GM21717 (cell line): ENCODE data around the gene SLC25A52.
"Not testable (repeated sequence)": the region's sequence is repeated elsewhere in the genome, so short reads cannot be mapped to it uniquely, and the experiment has no call there.

Source experiments
- ATAC-seq: cut with Tn5 transposase; IDR thresholded peaks from one replicate; pipeline ENCODE4 v1.9.1; 2021; ENCODE audit warnings: mild to moderate bottlenecking, moderate library complexity; ENCODE audit not compliant: unreplicated experiment

The SLC25A52 gene, protein sequence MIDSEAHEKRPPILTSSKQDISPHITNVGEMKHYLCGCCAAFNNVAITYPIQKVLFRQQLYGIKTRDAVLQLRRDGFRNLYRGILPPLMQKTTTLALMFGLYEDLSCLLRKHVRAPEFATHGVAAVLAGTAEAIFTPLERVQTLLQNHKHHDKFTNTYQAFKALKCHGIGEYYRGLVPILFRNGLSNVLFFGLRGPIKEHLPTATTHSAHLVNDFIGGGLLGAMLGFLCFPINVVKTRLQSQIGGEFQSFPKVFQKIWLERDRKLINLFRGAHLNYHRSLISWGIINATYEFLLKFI

DNA sequence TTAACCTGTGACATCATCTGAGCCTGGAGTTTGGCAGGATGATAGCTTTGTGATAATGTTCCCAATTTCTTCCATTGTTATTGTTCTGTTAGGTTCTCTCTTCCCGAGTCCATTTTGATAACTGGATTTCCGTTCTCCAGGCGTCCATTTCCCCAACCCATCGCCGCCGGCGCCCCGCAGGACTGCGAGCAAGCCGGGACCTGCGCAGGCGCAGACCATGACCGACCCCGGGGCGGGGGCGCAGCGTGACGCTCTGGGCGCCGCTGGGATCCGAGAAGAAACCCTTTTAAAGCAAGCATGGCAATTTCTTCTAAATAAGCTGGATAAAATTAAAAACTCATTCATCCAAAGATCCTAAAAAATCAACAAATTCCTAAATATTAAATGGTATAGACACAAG is at the start of gene SLC25A52:
SLC25A52 (minus strand) TSS at position 186 of the 400 bp plus-strand sequence. CDS start 219 bp downstream, outside the sequence.
- no peak for ATAC-seq

DNA sequence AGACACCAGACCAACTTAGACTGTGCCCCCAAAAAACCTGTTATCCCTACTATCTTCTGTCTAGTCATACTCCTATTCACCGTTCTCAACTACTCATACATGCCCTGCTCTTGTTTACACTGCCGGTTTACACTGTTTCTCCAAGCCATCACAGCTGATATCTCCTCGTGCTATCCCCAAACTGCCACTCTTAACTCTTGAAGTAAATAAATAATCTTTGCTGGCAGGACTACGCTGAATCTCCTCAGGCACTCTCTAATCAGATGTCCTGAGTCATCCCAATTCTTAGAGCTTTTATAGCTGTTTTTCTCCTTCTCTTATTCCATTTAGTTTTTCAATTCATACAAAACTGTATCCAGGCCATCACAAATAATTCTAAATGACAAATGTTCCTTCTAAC is 48.4 kb upstream of the SLC25A52 start:
- not testable (repeated sequence) for ATAC-seq

DNA sequence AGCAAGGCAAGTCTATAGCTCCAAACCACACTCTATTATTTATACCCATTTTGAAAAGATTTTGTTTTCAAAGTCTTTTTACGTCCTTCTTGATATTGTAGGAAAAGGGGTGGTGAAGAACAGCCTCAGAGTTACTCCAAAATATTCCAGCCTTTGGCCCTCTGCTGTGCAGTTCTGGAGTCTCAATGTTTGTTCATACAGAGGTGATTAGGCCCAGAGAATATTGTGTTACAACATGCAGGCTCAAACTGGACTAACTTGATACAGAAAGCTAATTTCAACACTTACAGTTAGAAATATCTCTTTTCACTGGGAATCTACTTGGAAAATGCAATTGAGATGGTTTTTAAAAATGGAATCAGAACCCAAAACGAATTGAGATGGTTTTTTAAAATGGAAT is 40.4 kb upstream of the SLC25A52 start:
- no peak for ATAC-seq

DNA sequence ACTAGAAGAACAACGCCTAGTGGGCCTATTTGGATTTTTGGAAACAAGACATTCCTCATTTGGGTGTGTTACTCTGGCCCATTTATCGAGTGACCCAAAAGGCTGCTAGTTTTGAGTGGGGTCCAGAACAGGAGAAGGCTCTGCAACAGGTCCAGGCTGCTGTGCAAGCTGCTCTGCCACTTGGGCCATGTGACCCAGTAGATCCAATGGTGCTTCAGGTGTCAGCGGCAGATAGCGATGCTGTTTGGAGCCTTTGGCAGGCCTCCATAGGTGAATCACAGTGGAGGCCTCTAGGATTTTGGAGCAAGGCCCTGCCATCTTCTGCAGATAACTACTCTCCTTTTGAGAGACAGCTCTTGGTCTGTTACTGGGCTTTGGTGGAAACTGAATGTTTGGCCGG is 38.6 kb upstream of the SLC25A52 start:
- not testable (repeated sequence) for ATAC-seq

DNA sequence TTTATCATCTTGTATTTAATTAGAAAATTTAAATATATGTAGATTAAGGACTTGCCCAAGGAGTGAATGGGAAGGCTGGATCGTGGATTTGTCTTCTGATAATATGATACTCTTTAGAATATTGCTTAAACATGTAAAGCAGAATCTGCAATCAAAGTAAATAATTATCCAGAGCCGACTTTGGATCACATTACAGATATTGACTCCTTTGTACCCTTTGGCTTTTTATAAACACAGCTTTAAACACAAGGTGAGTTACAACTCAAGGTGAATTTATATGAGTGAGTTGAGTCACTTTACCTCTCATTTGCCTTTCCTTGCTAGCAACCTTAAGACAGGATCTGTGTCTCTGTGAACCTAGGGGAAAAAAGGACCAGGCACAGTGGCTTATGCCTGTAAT is 37.7 kb upstream of the SLC25A52 start:
- no peak for ATAC-seq

DNA sequence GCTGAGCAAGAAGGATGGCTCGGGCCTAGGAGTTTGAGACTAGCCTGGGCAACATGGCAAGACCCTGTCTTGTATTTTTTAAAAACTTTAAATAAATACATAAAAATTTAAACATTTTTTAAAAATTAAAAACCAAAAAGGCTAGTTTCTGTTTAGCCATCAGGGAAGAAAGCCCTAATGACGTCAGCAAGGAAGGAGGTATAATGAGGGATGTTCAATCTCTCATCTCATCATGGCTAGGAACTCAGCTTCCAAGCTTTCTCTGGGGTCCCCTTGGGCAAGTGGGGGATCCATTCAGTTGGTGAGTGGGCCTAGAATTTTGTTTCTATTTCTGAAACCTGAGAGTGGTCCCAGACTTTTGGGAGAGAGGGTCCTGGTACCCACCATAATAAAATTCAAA is 35.1 kb upstream of the SLC25A52 start:
- ATAC-seq: no peak

DNA sequence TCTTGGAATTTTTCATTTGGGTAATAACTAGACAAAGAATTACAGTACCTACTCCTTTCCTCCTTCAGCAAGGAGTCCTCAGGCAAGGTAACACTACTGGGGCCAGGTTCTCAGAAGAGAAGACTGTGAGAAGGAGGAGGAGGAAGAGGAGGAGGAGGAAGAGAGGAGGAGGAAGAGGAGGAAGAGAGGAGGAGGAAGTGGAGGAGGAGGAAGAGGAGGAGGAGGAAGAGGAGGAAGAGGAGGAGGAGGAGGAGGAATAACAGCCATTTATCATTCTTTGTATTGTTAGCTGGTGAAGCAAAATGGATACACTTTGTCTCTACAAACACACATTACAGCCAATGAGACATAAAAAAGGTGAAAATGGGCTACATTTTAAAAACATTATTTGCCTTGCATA is 32.9 kb upstream of the SLC25A52 start:
- no peak for ATAC-seq

DNA sequence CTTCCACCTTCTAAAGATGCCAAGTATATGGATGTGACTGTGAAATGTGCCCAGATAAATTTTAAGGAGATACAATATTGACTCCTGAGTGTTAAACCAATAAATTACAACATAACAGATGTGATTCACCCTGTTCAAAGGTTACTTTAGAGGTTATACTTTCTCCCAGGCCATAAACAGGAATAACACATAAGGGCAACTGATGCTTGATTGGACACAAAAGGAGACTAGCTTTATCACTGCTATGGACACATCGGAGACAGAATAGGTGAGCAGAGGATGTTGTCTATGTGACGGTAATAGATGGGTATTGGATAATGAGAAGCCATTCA is 31.9 kb upstream of the SLC25A52 start:
- no peak for ATAC-seq

DNA sequence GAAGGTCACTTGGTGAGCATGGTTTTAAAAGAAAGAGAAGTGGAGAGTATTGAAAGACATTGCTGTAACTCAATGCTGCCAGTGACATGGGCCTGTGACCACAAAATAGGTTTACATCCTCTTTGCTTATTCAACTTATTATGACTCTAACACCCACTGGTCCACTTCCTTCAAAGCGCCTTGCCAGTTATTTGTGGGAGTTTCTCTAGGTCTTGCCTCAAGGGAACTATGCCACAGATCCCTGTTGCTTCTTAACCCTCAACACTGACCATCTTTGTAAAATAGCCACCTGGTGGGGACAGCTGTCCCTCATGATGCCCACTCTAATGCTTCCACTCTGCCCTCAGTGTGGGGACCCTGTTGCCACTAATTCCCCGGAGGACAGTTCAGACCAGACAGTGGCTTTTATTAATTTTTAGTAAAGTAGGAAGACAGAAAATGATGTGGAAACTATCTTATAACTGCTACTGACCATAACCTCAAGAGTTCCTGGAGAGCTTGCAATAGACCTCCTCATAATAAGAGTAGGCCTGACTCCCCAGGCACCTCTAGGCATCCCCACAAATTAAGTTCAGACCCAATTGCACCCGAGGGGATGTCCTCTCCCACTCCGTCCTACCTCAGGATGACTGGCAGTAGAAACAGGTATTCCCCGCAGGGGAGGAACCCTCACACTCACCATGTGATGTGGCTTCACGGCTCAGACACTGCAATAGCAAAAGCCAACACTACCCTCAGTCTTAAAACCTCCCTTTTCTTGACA is 31.3 kb upstream of the SLC25A52 start:
- peak; percentile 95 for ATAC-seq

DNA sequence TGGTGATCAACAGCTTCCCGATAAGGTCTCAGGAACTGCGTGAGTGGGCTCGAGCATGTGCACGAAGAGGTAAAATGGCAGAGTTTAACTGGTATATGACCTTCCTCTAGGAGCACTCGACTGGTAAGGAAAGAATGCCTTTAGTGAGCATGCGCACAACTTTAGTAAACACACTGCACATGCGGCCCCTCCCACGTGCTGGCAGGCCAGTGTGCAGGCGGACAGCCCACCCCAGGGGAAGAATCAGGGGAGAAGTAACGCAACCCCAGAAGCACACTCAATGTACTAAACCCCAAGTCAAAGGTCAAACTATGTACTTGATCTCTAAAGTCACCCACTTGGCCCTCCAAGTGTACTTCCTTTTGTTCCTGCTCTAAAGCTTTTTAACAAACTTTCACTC is 28.7 kb upstream of the SLC25A52 start:
- no peak for ATAC-seq

DNA sequence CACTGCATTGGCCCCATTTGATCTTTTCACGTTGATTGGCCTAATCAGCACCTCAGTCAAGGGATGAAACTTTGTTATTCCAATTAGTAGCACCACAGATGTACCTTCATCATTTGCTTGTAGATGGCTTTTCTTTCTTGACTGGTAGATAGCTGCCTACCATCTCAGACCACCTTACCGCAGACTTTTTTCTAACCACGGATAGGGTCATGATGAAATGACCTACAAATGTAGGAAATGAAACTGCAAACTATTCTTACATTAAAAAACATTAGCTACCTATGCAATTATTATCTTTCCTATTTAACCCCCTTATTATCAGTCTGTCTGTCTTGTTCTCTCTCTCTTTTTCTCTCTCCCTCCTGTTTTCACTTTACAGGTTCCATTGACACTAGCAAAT is 22.4 kb upstream of the SLC25A52 start:
- no peak for ATAC-seq

DNA sequence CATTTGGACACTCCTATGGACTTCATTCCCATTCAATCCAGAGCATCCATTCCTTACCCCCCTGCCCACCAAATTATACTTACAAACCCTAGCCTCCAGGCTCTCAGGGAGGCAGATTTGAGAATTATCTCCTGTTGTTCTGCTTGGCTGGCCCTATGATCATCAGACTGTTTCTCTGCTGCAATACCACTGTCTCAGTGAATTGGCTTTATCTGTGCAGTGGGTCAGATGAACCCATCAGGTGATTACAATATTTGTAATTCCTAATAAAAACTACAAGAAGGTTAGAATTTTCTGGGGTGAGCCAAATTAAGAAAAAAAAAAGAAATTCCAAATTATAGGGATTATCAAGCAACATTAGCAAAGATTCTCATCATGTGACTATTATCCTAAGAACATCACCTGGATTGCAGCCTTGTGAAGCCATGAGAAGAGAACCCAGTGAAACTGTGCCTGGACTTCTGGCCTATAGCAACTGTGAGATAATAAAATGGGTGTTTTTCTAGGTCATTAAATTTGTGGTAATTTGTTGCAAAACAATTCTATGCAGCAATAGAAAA is 17.8 kb upstream of the SLC25A52 start:
- no peak for ATAC-seq

DNA sequence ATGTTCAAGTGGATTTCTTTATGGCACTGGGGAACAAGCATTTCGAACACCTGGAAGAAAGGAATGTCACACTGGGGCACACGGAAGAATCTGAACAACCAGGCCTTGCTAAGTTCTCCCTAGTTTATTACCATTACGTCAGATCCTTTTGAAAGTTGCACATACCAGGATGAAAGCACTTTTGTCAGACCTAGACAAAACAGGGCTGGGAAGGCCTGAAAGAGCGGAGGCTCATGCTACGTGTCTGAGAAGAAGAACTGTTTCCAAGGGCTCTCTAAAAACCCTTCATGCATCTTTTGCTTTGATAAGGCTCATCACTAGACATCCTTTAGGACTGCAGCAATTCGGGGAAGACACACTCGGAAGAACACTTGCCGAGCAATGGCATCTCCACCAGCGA is 15.4 kb upstream of the SLC25A52 start:
- ATAC-seq: no peak

DNA sequence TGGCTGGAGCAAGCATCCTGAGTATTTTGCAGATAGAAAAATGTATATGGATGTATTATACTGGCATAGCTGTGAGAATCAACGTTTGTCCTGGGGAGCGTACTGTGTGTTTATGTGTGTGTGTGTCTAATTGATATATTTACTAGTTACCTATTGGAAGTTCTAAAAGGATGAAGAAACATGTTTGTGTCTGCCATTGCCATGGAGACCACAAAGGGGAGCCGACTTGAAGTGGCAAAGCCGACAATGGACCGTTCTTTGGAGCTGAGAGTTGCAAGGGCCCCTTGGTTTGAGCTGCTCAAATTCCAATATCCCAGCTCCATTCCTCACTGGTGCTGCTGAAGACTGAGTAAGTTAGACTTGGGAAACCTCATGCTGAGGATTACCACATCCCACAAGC is 14.3 kb upstream of the SLC25A52 start:
- no peak for ATAC-seq

DNA sequence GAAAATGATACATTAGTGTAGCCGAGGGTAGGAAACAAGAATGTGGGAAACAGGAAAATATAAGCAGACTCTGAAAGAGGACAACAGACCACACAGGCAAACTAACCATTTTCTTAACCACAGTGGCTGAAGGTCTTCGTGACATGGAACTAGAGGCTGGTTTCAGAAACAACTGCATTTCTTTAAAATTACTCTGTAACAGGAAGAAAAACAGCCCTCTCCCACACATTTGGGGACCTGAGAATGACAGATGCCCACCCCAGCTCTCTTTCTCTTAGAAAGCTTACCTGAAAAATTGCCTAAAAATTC is 13.8 kb upstream of the SLC25A52 start:
- ATAC-seq: peak; percentile 66

DNA sequence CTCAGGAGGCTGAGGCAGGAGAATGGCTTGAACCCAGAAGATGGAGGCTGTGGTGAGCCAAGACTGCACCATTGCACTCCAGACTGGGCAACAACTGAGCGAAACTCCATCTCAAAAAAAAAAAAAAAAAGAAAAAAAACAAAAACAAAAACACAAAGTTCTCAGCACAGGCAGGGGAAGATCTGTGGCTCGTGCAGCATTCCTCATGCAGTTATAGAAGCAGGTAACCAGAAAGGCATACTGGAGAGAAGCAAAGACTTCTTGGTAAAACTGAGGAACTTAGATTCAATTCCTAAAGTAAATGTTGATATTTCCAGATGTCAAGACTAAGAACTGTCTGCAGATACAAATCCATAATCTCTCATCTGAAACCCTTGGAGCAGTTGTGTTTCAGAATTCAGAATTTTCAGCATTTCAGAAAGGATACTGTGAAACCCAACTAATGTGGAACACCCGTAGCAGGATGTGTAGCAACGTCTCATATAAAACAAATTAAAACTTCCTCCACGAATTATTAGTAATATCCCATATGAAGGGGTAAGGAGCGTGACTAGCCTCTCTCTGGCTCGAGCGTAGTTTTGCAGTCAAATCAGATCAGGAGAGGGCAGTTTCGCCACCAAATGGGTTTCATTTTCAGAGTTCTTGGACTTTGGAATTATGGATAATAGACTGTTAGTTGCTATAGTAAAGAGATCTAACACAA is 13.2 kb upstream of the SLC25A52 start:
- ATAC-seq: peak; percentile 35

DNA sequence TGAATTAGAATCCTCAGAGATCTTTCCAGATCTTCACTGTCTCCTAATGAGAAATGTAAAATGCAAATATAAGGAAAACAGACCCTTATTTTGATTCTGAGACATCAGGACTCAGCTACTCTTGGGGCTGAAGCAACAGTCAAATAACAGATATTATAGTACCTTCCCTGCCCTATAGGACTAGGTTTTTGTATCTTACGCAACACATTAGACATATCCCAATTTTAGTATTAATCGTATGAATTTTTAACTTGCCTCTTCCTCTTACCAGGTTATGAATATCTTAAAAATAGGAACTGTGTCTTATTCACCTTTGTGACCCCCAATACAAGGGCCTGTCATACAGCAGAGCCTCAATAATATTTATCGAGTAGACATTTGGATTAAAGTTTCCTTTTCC is 12.0 kb upstream of the SLC25A52 start:
- no peak for ATAC-seq

DNA sequence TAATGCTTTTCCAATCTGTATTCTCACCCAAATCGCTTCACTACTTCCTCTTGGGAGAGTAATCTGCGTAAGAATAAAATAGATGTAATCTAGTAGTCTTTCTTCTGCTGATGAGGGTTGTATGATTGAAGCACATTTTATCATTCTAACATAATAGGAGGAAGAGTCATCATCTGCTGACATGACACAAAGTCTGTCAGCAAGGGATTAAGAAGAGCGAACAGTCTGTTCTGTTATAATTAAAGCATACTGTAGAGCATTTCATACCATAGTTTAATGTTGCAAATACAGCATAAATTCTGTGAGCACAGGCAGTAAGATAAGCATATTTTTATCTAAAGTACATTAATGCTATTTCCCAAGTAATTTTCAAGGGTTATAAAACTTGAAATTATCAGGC is 10.4 kb downstream of the SLC25A52 start:
- ATAC-seq: no peak

DNA sequence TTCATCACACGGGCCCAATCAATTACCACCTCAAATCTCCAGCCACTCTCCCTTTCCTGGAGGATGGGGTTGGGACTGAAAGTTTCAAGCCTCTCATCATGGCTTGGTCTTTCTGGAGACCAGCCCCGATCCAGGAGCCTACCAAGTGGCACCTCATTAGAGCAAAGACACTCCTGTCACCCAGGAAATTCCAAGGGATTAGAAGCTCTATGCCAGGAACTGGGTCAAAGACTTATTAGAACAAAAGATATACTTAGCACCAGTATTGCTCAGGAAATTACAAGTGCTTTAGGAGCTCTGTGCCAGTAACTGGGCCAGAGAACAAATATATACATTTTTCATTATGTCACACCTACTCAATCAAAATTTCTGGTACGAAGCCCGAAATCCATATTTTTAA is 14.3 kb downstream of the SLC25A52 start:
- ATAC-seq: no peak

DNA sequence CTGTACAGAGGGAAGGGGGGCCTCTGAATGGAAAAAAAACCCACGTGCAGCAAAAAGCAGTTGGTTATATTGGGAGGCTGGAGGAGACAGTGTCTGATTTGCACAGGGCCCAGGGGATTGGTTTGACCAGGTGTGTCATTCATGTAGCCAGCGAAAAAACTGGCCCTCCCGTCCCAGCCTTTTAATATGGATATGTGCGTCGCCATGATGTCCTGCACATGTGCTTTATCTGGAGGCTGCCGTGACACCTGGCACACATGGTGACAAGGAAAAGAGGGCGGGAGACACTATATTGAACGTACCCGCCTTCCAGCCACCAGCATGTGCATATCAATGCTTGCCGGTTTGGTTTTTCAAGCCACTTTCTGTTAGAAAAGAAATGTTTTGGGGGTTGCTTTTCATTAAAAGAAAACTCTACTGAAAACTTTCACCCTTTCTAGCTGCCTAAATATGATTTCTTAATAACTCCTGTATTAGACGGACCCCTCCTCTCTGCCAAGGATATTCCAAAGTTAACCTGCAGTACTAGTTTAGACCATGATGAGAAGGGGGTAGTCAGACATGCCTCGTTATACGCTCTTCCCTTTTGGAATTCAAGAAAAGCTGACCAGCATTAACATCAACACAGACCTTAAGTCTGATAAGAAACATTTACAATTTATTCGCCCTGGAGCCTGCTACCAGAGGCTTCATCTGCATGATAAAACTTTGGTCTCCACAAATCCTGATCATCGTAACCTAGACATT is 16.2 kb downstream of the SLC25A52 start:
- ATAC-seq: no peak

DNA sequence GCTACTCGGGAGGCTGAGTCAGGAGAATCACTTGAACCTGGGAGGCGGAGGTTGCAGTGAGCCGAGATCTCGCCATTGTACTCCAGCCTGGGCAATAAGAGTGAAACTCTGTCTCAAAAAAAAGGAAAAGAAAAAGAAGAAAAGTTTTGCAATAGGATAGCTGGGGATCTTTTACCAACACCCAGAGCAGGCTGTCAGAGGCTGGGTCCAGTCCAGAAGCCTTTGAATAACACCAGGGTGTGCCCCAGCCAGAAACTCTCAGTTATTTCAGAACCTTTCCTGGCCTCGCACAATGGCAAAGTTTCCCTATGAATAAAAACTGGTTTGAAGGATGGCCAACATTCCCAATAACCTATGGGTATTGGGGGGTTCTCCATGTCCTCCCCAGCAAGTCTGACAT is 17.1 kb downstream of the SLC25A52 start:
- not testable (repeated sequence) for ATAC-seq
